Heart right ventricle (tissue), 16 donors: Measurements from ENCODE around the gene BHMT2. TPM values are rescaled to one million over a fixed set of nuclear protein-coding genes. Genes with fewer than 3 reads are reported as not detected.

Experiments
- ATAC-seq, 8 donors: fragments of 200-7000 bp; cut with Tn5 transposase; one replicate each; pipeline ENCODE4 v1.9.1; 2020; ENCODE audit warnings: mild to moderate bottlenecking in 8 of 8, moderate library complexity in 8 of 8, moderate number of reproducible peaks in 1 of 8
- DNase-seq, 2 donors: peaks; one replicate each; pipeline ENCODE4 v3.0.0-alpha.2; 2020
- H3K27ac ChIP-seq, 10 donors: fragments of 200-600 bp; sonication (generic) in 2 of 10; one replicate each; pipeline versions ENCODE4 v1.5.0 to v1.8.0; 2020 to 2022; ENCODE audit warnings: mild to moderate bottlenecking in 3 of 10
- H3K27me3 ChIP-seq, 7 donors: fragments of 200-600 bp; one replicate each; pipeline ENCODE4 v1.8.0; 2021 to 2022; ENCODE audit warnings: mild to moderate bottlenecking in 2 of 7
- H3K36me3 ChIP-seq, 9 donors: fragments of 200-600 bp; sonication (generic) in 1 of 9; one replicate each; pipeline versions ENCODE4 v1.5.0 to v1.8.0; 2020 to 2022; ENCODE audit warnings: mild to moderate bottlenecking in 2 of 9
- H3K4me1 ChIP-seq, 9 donors: fragments of 200-600 bp; sonication (generic) in 1 of 9; one replicate each; pipeline versions ENCODE4 v1.5.0 to v1.8.0; 2020 to 2022; ENCODE audit warnings: mild to moderate bottlenecking in 4 of 9
- H3K4me3 ChIP-seq, 10 donors: fragments of 200-600 bp; sonication (generic) in 2 of 10; one replicate each; pipeline versions ENCODE4 v1.5.0 to v1.8.0; 2020 to 2022; ENCODE audit warnings: mild to moderate bottlenecking in 7 of 10, moderate library complexity in 2 of 10
- H3K9me3 ChIP-seq, 11 donors: fragments of 200-600 bp in 10 of 11; sonication (generic) in 2 of 11; one replicate each; pipeline versions ENCODE4 v1.5.0 to v1.8.0; 2013 to 2022; ENCODE audit warnings: mild to moderate bottlenecking in 2 of 11, control low read depth in 1 of 11, moderate library complexity in 1 of 11
- CTCF ChIP-seq, 9 donors: fragments of 200-600 bp; sonication (generic) in 2 of 9; IDR thresholded peaks; one replicate each; pipeline versions ENCODE4 v1.5.0 to v1.8.0; 2021 to 2022; ENCODE audit warnings: antibody characterized with exemption in 9 of 9, mild to moderate bottlenecking in 5 of 9, moderate library complexity in 1 of 9
- WGBS, 2 donors: extraction: QIAGEN DNeasy Blood & Tissue Kit; methylation state at CpG; one replicate each; pipeline ENCODE4 v1.1.7; 2013; ENCODE audit warnings: inconsistent platforms in 1 of 2; 5-methylcytosine and 5-hydroxymethylcytosine counted together
- intact Hi-C, 10 donors: fragments of 100-400 bp; cut with DNase I; formaldehyde crosslinking; loops; one replicate each; pipeline versions ENCODE4 v1.11.1 to v1.14.2; 2022
- polyA plus RNA-seq, 2 donors: library from polyadenylated mRNA; stranded (reverse); fragments of 200-250 nt; gene quantifications; one replicate each; pipeline ENCODE4 v1.2.3, GENCODE V29; 2013
- total RNA-seq, 10 donors: library from RNA; stranded (reverse); fragmentation: NEBNext Ultra II Directional in 3 of 10; extraction: Animal tissue kit (Norgen Biotek cat#: 25700) in 3 of 10; gene quantifications; one replicate each; pipeline versions ENCODE4 v1.2.1 to v1.2.4, GENCODE V29; 2021 to 2023
- donor health status: Arrhythmogenic right ventricular cardiomyopathy.
- donor health status: ischemic (EF 13 %, LVEDD 7.1; RV severe dilation, severe dysfunction).
- donor health status: healthy with polysubstance abuse.
- donor health status: DM: no; HTN: yes; CAD: no.
- donor health status: DM: no; HTN: no; CAD: no.
- donor health status: ischemic (EF 25% LVEDD 6.9; RV normal size, moderate dysfunction).
- donor health status: ischemic (EF 25% LVEDD 5.7; RV mildly dilated, moderate dysfunction).
- donor health status: healthy.
- donor health status: DM: yes; HTN: yes; CAD: no.
- donor health status: Ischemic cardiomyopathy.
- donor health status: ischemic (EF 35%, LVEDD 5.7; RV mildly dilated, moderate dysfunction).
- donor health status: nonischemic (EF 11% LVEDD 7.7; RV severe dilation, severe dysfunction).
- donor health status: DM: yes; HTN: yes; CAD: no.
- donor health status: PGD.
- donor health status: ischemic (EF 29% LVEDD 5.4; RV normal size, mild dysfunction).
- donor health status: nonischemic (EF 23%, LVEDD 6.1; RV moderate dilation, normal function).

BHMT2 gene
- total and polyA plus RNA-seq, 12 donors, result 1.2 to 19.6 (median 7.4) TPM

- intact Hi-C loops, result no loop called here
- H3K27me3 ChIP-seq, result no peaks in the 10 kb centered on the region
- H3K36me3 ChIP-seq, result no peaks in the 10 kb centered on the region
- peaks cover 0 to 11% (median 6%) of the 10 kb centered on the region in 11 donors for H3K9me3 ChIP-seq
- H3K4me3 ChIP-seq, result no peak overlapping the region
- no peaks in the 10 kb centered on the region for H3K4me1 ChIP-seq
- TF ChIP-seq CTCF (IDR thresholded peaks at IDR 0.05), result no peak
- ATAC-seq, result no peak
- DNase-seq, result no peak
- H3K27ac ChIP-seq, result no peak overlapping the region
These were observed 12.7 kb upstream of the BHMT2 start for GRCh38 chr5:79056847-79057246.

DNA sequence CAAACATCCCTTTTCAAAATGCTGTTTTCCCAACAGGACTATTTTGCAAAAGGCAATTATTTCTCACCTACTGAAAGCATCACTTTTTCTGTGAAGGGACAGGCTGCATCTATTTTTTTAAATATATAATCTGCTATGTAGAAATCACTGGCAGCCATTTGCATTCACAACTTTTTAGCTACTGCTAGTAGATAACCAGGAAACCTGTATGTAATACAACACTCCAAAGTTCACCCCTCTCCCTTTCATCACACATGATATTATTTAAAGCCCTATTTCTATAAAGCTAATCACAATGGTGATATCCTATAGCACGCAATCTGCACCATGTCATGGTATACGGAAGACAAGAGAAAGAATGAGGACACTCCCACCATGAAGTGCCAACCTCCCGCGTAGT, 9.9 kb upstream of the BHMT2 start:
- no peak for TF ChIP-seq CTCF (IDR thresholded peaks at IDR 0.05)
- intact Hi-C loops, result no loop called here
- no peak overlapping the region for H3K4me3 ChIP-seq
- 87 to 91% methylated on average over 4 of the region's 4 CpGs for WGBS, 2 donors
- no peaks in the 10 kb centered on the region for H3K27me3 ChIP-seq
- H3K9me3 ChIP-seq, result no peaks in the 10 kb centered on the region
- H3K36me3 ChIP-seq, result no peaks in the 10 kb centered on the region
- ATAC-seq, result no peak
- no peak for DNase-seq
- H3K4me1 ChIP-seq, result no peaks in the 10 kb centered on the region
- H3K27ac ChIP-seq, result no peak overlapping the region

GRCh38 chr5:79062436-79062835, 7.1 kb upstream of the BHMT2 start:
- DNase-seq (no peak), ATAC-seq (no peak)
- intact Hi-C loops, result no loop called here
- H3K9me3 ChIP-seq, result no peaks in the 10 kb centered on the region
- H3K4me3 ChIP-seq, result no peak overlapping the region
- no peaks in the 10 kb centered on the region for H3K36me3 ChIP-seq
- no peak overlapping the region for H3K27ac ChIP-seq
- H3K27me3 ChIP-seq, result no peaks in the 10 kb centered on the region
- 88 to 89% methylated on average over 3 of the region's 3 CpGs for WGBS, 2 donors
- TF ChIP-seq CTCF (IDR thresholded peaks at IDR 0.05), result no peak
- H3K4me1 ChIP-seq, result no peaks in the 10 kb centered on the region

DNA sequence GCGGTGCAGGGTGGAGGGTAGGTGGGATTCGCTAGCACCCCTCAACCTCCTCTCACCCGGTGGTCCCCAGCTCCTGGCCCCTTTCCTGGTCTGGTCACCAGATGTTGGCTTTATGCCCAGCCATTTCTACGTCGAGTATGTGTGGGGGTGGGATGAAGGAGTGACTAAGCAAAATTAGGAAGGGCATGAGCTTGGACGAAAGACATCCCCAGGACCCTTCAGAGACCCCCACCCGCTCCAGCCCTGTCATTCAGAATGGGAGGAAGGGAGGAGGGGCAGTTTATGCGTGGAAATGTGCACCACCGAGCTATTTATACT, 742 bp downstream of the BHMT2 start:
- intact Hi-C loops, result no loop called here

More for the DNA sequence above, 742 bp downstream of the BHMT2 start:
- Histone ChIP-seq H3K27me3 (peaks cover 0 to 25% (median 13%) of the 10 kb centered on the region in 7 donors), H3K9me3 (peaks cover 0 to 18% (median 0%) of the 10 kb centered on the region in 11 donors), H3K36me3 (no peaks in the 10 kb centered on the region), H3K4me3 (peak overlapping the region in 9 of 10 donors; percentile 25 to 56 (median 48)), H3K4me1 (peaks cover 0 to 11% (median 0%) of the 10 kb centered on the region in 9 donors), H3K27ac (peak overlapping the region in 7 of 10 donors; percentile 11 to 58 (median 19))
- WGBS, 2 donors, result 29 to 38% methylated on average over 9 of the region's 9 CpGs
- no peak for TF ChIP-seq CTCF (IDR thresholded peaks at IDR 0.05)
- ATAC-seq, result peak in 6 of 8 donors; percentile 22 to 63 (median 44)
- peak in 1 of 2 donors; percentile 6 for DNase-seq
